BLaER1 (cell line): Measurements from ENCODE around the gene STK11IP.
"Not testable (repeated sequence)": the region's sequence is repeated elsewhere in the genome, so short reads cannot be mapped to it uniquely, and the experiment has no call there.

ENCODE experiments used
- H3K27ac ChIP-seq: shearing (Covaris generic); formaldehyde crosslinking; 2 replicates; pipeline ENCODE4 v1.8.1; 2022
- H3K27me3 ChIP-seq: shearing (Covaris generic); formaldehyde crosslinking; 2 replicates; pipeline ENCODE4 v1.8.1; 2022
- H3K36me3 ChIP-seq: shearing (Covaris generic); formaldehyde crosslinking; 2 replicates; pipeline ENCODE4 v1.8.1; 2022
- H3K4me1 ChIP-seq: shearing (Covaris generic); formaldehyde crosslinking; 2 replicates; pipeline ENCODE4 v1.8.1; 2022
- H3K4me2 ChIP-seq: shearing (Covaris generic); formaldehyde crosslinking; 2 replicates; pipeline ENCODE4 v1.8.1; 2022
- H3K4me3 ChIP-seq: shearing (Covaris generic); formaldehyde crosslinking; 2 replicates; pipeline ENCODE4 v1.8.1; 2022
- H3K9ac ChIP-seq: shearing (Covaris generic); formaldehyde crosslinking; 2 replicates; pipeline ENCODE4 v1.8.1; 2022
- H3K9me3 ChIP-seq: shearing (Covaris generic); formaldehyde crosslinking; 2 replicates; pipeline ENCODE4 v1.8.1; 2022
- H4K20me1 ChIP-seq: shearing (Covaris generic); formaldehyde crosslinking; 2 replicates; pipeline ENCODE4 v1.8.1; 2022
- Cebpa-rat ChIP-seq: shearing (Covaris generic); IDR thresholded peaks from 2 replicates; pipeline ENCODE4 v1.8.1; 2022

The STK11IP gene

DNA sequence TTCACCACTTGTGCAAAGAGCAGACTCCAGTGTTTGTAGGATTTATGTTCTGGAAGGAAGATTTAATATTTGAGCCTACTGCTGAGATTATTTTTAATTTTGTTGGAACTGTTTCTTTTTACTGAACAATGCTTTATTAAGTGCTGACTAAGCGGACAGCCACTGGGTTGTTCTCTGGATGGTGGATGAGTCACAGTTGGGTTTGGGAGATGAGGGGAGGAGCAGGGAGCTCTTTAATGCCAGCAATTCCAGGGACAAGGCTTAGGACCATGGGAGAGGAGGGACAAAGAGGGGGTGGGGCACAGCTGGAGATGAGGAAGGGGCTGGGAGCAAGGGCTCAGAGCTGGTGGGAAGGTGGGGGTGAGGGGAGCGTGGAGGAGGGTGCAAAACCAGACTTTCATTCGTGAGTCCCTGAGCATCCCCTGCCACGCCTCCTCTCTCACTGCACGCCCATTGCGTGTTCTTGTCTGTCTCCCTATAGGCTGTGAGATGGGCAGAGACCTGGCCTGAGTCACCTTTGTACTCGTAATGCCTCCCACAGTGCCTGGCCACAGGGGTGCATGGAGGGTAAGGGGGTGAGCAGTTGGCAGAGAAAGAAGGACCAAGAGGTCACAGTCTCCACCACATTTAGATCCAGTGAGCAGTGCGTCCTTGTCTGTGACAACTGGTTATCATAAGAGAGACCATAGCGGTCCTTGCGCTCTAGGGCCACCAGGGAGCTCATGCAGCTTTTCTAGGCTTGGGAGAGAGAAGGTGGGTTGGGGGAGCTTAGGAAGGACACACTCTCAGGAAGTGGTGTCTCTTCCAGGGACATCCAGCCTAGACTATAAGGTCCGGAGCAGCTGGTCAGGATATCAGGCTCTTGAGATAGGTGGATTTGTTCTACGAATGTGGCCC is 48.2 kb downstream of the STK11IP start:
- H3K9ac ChIP-seq = no peak overlapping the region
- no peaks in the 10 kb centered on the region for H3K36me3 ChIP-seq
- no peak overlapping the region for H3K4me3 ChIP-seq
- no peak overlapping the region for H3K27ac ChIP-seq
- no peak overlapping the region for H3K4me2 ChIP-seq
- no peak for TF ChIP-seq Cebpa-rat
- H3K9me3 ChIP-seq = no peaks in the 10 kb centered on the region
- H3K4me1 ChIP-seq = peaks cover 28% of the 10 kb centered on the region
- no peaks in the 10 kb centered on the region for H3K27me3 ChIP-seq
- H4K20me1 ChIP-seq = no peaks in the 10 kb centered on the region

DNA sequence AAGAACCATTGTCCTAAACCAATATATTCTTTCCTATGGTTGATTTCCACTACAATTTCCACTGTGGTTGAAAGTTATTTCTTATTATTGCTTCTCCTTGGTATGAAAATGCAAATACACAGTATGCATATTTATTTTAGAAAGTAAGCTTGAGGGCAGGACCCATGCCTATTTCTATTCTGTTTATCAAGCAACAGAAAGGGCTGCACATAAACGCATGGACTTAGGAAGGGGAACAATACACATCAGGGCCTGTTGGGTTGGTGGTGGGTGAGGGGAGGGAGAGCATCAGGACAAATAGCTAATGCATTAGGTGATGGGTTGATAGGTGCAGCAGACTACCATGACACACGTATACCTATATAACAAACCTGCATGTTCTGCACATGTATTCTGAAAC is 50.5 kb downstream of the STK11IP start:
- Histone ChIP-seq H3K4me3 (no peak overlapping the region), H3K4me1 (peaks cover 14% of the 10 kb centered on the region), H3K9me3 (peaks cover 5% of the 10 kb centered on the region; the same call in 1 of the 2 replicates), H4K20me1 (no peaks in the 10 kb centered on the region), H3K36me3 (no peaks in the 10 kb centered on the region), H3K4me2 (no peak overlapping the region), H3K27me3 (no peaks in the 10 kb centered on the region), H3K9ac (no peak overlapping the region), H3K27ac (no peak overlapping the region)
- no peak for TF ChIP-seq Cebpa-rat

DNA sequence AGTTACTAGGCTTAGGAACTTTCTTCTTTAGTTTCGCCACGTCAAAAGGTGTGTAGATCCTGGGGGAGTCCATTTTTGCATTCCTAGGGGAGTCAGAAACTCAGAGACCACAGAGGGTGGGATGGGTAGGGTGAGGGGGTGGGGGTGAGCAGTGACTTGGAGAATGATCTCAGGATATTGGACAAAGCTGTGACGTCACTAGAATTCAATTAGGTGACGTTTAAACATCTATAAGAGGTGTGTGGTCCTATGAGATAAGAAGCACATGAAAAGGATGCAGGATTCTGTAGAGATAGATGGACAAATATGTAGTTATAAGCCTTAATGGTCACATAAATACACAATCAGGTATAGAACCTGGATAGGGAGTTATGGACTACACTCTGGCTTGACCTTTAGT is 51.3 kb downstream of the STK11IP start:
- Histone ChIP-seq H3K9ac (no peak overlapping the region), H3K27me3 (no peaks in the 10 kb centered on the region), H3K27ac (no peak overlapping the region), H3K4me2 (no peak overlapping the region), H3K9me3 (peaks cover 5% of the 10 kb centered on the region; the same call in 1 of the 2 replicates), H3K36me3 (no peaks in the 10 kb centered on the region), H3K4me3 (no peak overlapping the region), H4K20me1 (no peaks in the 10 kb centered on the region), H3K4me1 (peaks cover 11% of the 10 kb centered on the region)
- no peak for TF ChIP-seq Cebpa-rat

DNA sequence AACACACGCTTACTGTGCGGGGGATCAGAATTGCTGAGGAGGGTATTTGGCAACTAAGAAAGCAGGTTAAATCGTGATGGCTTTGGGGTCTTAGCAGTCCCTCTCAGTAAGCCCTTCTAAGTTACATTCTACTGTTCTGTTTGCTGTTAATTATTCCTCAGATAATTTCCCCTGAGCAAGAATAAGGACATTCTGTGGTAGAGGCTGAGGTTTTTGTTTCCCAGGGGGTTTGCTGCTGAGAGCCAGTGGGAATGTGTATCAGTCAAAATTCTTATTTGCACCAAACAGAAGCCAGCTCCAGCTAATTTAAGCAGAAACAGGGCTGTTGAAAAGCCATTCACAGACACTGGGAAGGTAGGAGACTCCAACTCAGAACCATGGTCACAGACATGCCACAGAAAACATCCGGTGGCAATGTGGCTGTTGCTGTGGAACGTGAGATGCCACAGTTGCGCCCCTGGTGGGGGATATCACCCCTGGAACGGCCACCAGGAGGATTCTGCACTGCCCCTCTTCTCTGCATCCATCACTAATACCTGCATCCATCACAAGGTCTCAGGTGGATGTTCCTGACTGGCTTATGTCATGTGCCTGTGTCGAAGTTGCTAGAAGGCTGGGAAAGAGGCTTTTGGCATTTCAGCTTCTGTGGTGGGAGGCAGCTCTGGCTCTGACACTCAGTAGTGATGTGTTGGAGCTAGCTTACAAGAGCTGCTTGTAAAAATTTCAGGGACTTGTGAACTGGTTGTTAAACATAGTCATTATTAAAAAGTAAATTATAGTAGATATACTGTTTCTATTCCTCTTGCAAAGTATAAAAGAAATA is 53.0 kb downstream of the STK11IP start:
- TF ChIP-seq Cebpa-rat = no peak

DNA sequence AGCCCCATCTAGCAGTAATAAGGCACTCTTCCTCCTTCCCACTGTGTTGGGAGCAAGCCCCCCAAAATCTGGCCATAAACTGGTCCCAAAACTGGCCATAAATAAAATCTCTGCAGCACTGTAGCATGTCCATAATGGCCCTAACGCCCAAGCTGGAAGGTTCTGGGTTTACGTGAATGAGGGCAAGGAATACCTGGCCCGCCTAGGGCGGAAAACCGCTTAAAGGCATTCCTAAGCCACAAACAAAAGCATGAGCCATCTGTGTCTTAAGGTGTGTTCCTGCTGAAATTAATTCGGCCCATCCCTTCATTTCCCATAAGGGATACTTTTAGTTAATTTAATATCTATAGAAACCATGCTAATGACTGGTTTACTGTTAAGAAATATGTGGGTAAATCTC is 54.0 kb downstream of the STK11IP start:
- not testable (repeated sequence) for H3K27me3 ChIP-seq, H4K20me1 ChIP-seq, H3K9ac ChIP-seq, H3K36me3 ChIP-seq, H3K4me3 ChIP-seq, H3K4me2 ChIP-seq, H3K9me3 ChIP-seq, H3K27ac ChIP-seq
- H3K4me1 ChIP-seq = peaks cover 11% of the 10 kb centered on the region

More for the DNA sequence above, 53.0 kb downstream of the STK11IP start:
- H3K4me2 ChIP-seq = peak overlapping the region; percentile 71
- peaks cover 5% of the 10 kb centered on the region; the same call in 1 of the 2 replicates for H3K9me3 ChIP-seq
- no peaks in the 10 kb centered on the region for H4K20me1 ChIP-seq
- H3K36me3 ChIP-seq = no peaks in the 10 kb centered on the region
- peaks cover 11% of the 10 kb centered on the region for H3K4me1 ChIP-seq
- no peak overlapping the region for H3K9ac ChIP-seq
- no peak overlapping the region for H3K27ac ChIP-seq
- no peak overlapping the region for H3K4me3 ChIP-seq
- no peaks in the 10 kb centered on the region for H3K27me3 ChIP-seq

DNA sequence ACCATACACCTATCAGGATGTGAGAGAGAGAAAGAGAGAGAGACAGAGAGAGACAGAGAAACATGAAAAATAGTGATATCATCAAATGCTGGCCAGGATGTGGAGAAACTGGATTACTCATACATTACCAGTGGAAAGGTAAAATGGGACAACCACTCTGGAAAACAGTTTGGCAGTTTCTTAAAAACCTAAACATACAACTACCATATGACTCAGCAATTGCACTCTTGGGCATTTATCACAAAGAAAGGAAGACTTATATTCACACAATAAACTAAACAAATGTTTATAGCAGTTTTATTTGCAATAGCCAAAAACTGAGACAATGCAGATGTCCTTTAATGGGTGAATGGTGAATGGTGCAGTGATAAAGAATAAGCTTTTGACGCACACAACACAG is 58.9 kb downstream of the STK11IP start:
- Histone ChIP-seq H4K20me1 (no peaks in the 10 kb centered on the region), H3K9ac (no peak overlapping the region), H3K36me3 (no peaks in the 10 kb centered on the region), H3K27me3 (no peaks in the 10 kb centered on the region), H3K4me3 (no peak overlapping the region), H3K4me2 (no peak overlapping the region), H3K9me3 (peaks cover 20% of the 10 kb centered on the region), H3K27ac (no peak overlapping the region), H3K4me1 (no peaks in the 10 kb centered on the region)
- TF ChIP-seq Cebpa-rat = no peak

DNA sequence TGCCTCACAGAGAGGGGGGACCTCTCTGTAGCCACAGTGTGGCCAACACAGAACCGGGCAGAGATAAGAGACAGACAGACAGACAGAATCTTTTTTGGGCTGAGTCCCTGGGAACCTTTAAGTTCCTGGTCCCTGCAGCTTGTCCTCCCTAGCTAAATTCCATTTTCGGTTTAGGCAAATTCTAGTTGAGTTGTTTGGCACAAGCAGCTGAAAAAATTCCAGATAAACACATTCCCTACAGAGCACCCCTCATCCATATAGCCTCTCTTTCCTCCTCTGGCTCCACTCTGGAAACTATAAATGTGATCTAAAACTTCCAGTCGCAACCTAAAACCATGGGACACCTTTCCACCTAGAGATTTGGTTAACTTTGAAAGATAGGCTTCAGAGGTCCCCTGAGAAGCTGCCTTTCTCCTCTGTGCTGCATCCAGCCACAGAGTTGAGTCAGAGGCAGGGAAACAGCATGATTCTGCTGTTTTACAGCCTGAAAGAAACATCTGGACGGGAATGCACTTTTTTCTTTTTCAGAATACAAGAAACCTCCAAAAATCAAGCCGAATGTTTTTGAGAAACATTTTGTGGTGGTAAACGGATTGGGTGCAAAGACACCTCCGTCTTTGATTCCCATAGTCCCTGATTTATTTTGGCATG is 60.7 kb downstream of the STK11IP start:
- no peaks in the 10 kb centered on the region for H3K27me3 ChIP-seq
- no peak overlapping the region for H3K9ac ChIP-seq
- no peak overlapping the region for H3K27ac ChIP-seq
- H4K20me1 ChIP-seq = no peaks in the 10 kb centered on the region
- no peaks in the 10 kb centered on the region for H3K36me3 ChIP-seq
- no peaks in the 10 kb centered on the region for H3K4me1 ChIP-seq
- H3K9me3 ChIP-seq = peaks cover 27% of the 10 kb centered on the region
- H3K4me2 ChIP-seq = no peak overlapping the region
- no peak overlapping the region for H3K4me3 ChIP-seq
- TF ChIP-seq Cebpa-rat = no peak

DNA sequence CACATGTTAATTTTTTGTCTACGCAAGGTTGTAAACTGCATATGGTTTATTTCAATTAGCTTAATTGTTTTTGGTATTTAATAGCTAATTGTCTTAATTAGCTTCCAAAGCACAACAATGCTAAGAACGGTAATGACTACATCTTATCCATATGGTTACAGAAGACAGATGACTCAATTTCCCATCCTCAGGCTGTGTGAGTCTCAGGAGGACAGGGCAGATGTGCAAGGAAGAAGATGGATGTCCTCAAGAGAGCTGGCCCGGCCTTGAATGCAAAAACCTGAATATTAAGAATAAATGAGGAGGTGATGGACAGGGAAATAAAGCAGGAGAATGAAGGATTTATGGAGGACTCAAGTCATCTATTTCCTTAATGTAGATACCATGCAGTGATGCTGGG is 61.2 kb downstream of the STK11IP start:
- Histone ChIP-seq H3K9ac (no peak overlapping the region), H3K4me2 (no peak overlapping the region), H3K36me3 (no peaks in the 10 kb centered on the region), H4K20me1 (no peaks in the 10 kb centered on the region), H3K4me3 (no peak overlapping the region), H3K27me3 (no peaks in the 10 kb centered on the region), H3K4me1 (no peaks in the 10 kb centered on the region), H3K9me3 (peaks cover 28% of the 10 kb centered on the region), H3K27ac (no peak overlapping the region)
- no peak for TF ChIP-seq Cebpa-rat

DNA sequence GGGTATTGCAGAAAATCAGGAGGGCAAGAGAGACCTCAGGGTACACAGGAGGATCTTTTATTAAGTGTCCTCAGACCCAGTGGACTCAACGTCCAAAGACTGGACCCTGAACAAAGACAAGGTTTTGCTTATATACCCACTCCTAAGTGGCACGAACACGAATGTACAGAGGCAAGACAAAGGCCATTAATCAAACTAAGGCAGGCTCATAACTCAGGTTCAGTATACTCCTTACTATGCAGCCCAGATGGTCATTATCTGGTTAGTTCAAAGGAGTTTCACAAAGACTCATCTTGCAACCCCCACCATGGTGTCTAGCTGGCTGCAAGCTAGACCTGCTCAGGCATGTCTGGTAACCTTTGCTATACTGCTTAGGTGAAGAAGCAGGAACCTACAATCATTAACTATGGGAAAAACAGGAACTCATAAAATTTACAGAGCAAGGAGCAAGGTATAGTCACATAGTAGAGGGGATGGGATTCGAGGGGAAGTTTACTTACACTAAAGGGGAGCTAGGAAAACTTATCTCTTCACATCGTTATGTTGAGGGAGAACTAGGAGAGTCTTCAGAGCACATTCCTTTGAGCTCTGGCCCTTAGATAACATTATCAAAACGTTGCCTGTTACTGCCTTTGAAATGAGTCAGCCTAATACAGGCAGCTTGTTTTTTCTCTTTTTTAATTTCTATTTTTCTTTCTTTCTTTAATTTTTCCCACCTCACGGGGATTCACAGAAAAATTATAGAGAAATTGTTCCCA is 63.7 kb downstream of the STK11IP start:
- H3K4me3 ChIP-seq = no peak overlapping the region
- H3K36me3 ChIP-seq = no peaks in the 10 kb centered on the region
- H3K4me2 ChIP-seq = no peak overlapping the region
- no peak overlapping the region for H3K27ac ChIP-seq
- H3K4me1 ChIP-seq = no peaks in the 10 kb centered on the region
- no peak for TF ChIP-seq Cebpa-rat
- no peaks in the 10 kb centered on the region for H3K27me3 ChIP-seq
- H4K20me1 ChIP-seq = no peaks in the 10 kb centered on the region
- no peak overlapping the region for H3K9ac ChIP-seq
- H3K9me3 ChIP-seq = peaks cover 28% of the 10 kb centered on the region
